ENCODE data around the gene GAGE12G.
A peak's percentile ranks its signal among the peaks of the same experiment; 100 is the strongest.
"Not testable (repeated sequence)": the region's sequence is repeated elsewhere in the genome, so short reads cannot be mapped to it uniquely, and the experiment has no call there.

GAGE12G gene, protein sequence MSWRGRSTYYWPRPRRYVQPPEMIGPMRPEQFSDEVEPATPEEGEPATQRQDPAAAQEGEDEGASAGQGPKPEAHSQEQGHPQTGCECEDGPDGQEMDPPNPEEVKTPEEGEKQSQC

DNA sequence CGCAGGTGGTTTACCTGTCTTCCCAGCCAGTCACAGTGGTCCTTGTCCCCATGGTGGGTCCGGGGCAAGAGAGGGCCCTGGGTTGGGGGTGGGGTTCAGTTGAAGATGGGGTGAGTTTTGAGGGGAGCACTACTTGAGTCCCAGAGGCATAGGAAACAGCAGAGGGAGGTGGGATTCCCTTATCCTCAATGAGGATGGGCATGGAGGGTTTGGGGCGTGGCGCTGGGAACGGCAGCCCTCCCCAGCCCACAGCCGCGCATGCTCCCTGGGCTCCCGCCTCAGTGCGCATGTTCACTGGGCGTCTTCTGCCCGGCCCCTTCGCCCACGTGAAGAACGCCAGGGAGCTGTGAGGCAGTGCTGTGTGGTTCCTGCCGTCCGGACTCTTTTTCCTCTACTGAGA, at the start of gene GAGE12G:
Gene GAGE12G (plus strand): TSS at position 301 of the 400 bp plus-strand sequence. CDS start 1,155 bp downstream, outside the sequence.
- ATAC-seq, DNase-seq: not testable (repeated sequence)

GRCh38 chrX:49531877-49532276, 38.3 kb upstream of the GAGE12G start, which contains the start of gene GAGE12C:
GAGE12C (plus strand) TSS chrX:49532177; CDS start chrX:49533332, 1,155 bp downstream.
- ATAC-seq, DNase-seq: not testable (repeated sequence)

- not testable (repeated sequence) for DNase-seq, ATAC-seq
These were observed 28.8 kb upstream of the GAGE12G start, which contains the start of gene GAGE12D for GRCh38 chrX:49541433-49541832. GAGE12D (plus strand) TSS chrX:49541733; CDS start chrX:49542888, 1,155 bp downstream.

GRCh38 chrX:49550989-49551388, 19.2 kb upstream of the GAGE12G start, which contains the start of gene GAGE12E:
GAGE12E (plus strand) TSS chrX:49551289; CDS start chrX:49552444, 1,155 bp downstream.
- not testable (repeated sequence) for DNase-seq, ATAC-seq

GRCh38 chrX:49560542-49560941, 9.7 kb upstream of the GAGE12G start, which contains the start of gene GAGE12F:
GAGE12F (plus strand) TSS chrX:49560842; CDS start chrX:49561997, 1,155 bp downstream.
- not testable (repeated sequence) for DNase-seq, ATAC-seq

- DNase-seq, ATAC-seq: not testable (repeated sequence)
These were observed 1.5 kb upstream of the GAGE12G start for GRCh38 chrX:49568728-49569127.

- not testable (repeated sequence) for ATAC-seq, DNase-seq
These were observed 1.0 kb upstream of the GAGE12G start for GRCh38 chrX:49569152-49569551.

DNA sequence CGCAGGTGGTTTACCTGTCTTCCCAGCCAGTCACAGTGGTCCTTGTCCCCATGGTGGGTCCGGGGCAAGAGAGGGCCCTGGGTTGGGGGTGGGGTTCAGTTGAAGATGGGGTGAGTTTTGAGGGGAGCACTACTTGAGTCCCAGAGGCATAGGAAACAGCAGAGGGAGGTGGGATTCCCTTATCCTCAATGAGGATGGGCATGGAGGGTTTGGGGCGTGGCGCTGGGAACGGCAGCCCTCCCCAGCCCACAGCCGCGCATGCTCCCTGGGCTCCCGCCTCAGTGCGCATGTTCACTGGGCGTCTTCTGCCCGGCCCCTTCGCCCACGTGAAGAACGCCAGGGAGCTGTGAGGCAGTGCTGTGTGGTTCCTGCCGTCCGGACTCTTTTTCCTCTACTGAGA, 9.4 kb downstream of the GAGE12G start, which contains the start of gene GAGE12H:
Gene GAGE12H (plus strand): TSS at position 301 of the 400 bp plus-strand sequence. CDS start 1,155 bp downstream, outside the sequence.
- DNase-seq, ATAC-seq: not testable (repeated sequence)

GRCh38 chrX:49589196-49589595, 19.0 kb downstream of the GAGE12G start, which contains the start of gene GAGE2A:
GAGE2A (plus strand) TSS chrX:49589496; CDS start chrX:49590651, 1,155 bp downstream.
- not testable (repeated sequence) for ATAC-seq, DNase-seq

- not testable (repeated sequence) for ATAC-seq
These were observed 19.7 kb downstream of the GAGE12G start for GRCh38 chrX:49589769-49590478.

DNA sequence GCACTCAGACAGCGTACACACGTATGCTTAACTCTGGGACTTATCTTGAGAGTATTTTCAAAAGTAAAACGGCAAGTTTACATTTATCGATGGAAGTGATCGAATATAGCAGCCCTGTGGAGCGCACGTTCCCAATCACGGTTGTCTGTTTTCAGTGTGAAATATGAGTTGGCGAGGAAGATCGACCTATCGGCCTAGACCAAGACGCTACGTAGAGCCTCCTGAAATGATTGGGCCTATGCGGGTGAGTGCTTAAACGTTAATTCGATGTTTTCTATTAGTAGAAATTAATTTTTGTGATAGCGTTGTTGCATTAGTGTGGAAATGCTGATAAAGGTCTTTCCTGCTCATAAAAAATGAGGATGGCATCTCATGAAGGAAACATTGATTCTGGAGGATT, 20.3 kb downstream of the GAGE12G start:
- not testable (repeated sequence) for DNase-seq, ATAC-seq

More at GRCh38 chrX:49589769-49590478, 19.7 kb downstream of the GAGE12G start:
- DNase-seq, result peak; percentile 2

- not testable (repeated sequence) for ATAC-seq, DNase-seq
These were observed 28.5 kb downstream of the GAGE12G start, which contains the start of gene GAGE1 for GRCh38 chrX:49598720-49599119. GAGE1 (plus strand) TSS chrX:49599020; CDS start chrX:49600175, 1,155 bp downstream.

DNA sequence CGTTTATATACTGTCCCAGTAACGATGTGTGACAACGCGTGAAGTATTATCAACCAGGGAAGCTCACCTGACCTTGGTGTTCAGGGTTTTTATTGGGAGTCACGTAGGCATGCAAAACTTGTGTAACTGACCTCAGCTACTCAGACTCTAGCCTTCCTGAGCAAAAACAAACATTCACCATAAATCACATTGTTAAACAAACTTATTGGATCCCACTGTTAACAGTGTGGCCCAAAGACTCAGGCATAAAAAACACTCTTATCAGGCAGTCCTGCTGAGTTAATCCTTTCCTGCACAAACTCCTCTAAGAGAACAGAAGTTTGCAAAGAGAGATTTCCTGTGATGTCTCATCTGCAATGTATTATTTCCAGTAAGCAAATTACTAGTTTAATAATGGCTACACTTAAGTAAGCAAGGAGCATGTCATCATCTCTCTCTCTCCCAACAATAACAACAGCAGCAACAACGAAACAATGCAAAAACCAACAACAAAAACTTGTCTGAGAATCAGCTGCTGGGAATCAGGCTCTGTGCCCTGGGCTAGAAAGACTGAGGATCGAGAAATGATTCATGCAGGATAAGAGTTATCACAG, 40.6 kb downstream of the GAGE12G start:
- no peak for DNase-seq
- ATAC-seq, result no peak

DNA sequence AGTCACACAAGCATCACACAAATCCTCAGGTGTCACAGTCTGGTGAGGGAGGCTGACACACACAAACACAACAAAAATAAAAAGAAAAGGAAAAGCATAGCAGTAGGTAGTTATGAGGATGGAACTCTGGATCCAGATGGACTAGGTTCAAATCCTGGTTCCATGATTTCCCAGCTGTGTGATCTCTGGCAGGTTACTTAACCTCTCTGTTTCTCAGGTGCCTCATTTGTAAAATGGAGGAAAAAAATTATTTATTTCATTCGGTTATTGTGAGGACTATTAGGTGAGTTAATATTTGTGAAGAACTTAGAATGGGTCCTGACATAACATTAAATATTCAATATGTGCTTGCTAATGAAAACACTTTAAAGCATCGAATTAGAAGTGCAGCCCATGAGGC, 48.4 kb downstream of the GAGE12G start:
- ATAC-seq, result no peak
- no peak for DNase-seq

Measured in stimulated activated naive CD8-positive, alpha-beta T cell treated with anti-CD3 and anti-CD28 coated beads, Interleukin-15, Interleukin-2, amounts not matched to agents 100 U/mL and 50 U/mL, for 24 hours (primary cell).